K562 (cell line): ENCODE measurements around the gene TMEM38B. TPM values are rescaled to one million over a fixed set of nuclear protein-coding genes. Genes with fewer than 3 reads are reported as not detected.

Source experiments
- ATAC-seq: fragments of 200-7000 bp; cut with Tn5 transposase; 3 replicates; pipeline ENCODE4 v1.9.1; 2020; ENCODE audit warnings: moderate library complexity
- BruUV-seq: library from RNA; stranded (reverse); fragments of 400-500 nt; replicated peaks from 2 replicates; lab custom pipeline; 2021; lab: Mats Ljungman, UMichigan
- CTCF ChIA-PET: fragments of 300-600 bp; formaldehyde crosslinking; extraction: SDS; loops from one replicate; lab custom pipeline; 2021; ENCODE audit warnings: low intra/inter-chr PET ratio; lab: Yijun Ruan, JAX
- POLR2A ChIA-PET: fragments of 300-600, 350-650 bp; sonication (Branson Sonifier 250); formaldehyde crosslinking; extraction: SDS; loops from one replicate; lab custom pipeline; 2021; ENCODE audit warnings: antibody characterized with exemption, inconsistent platforms; lab: Yijun Ruan, JAX
- DNase-seq, 4 experiments: peaks; one replicate each; pipeline versions ENCODE4 v3.0.0 to v3.0.0-alpha.2; 2011 to 2018; ENCODE audit warnings: low spot score in 3 of 4, mixed read lengths in 3 of 4; ENCODE audit errors: extremely low read depth in 1 of 4
- FAIRE-seq: peaks from 2 replicates; lab custom pipeline; 2011; peaks lifted over from hg19 to GRCh38; lab: Jason Lieb, UNC
- H2AFZ ChIP-seq: 2 replicates; pipeline ENCODE4 v1.6.0; 2011; ENCODE audit warnings: low read depth, low read length, control low read depth, inconsistent platforms
- H3K27ac ChIP-seq: fragments of 200-600 bp; 3 replicates; pipeline ENCODE4 v1.8.0; 2011; ENCODE audit warnings: low read depth, mild to moderate bottlenecking, control low read depth, inconsistent platforms, low read length, moderate library complexity, mixed read lengths; ENCODE audit errors: extremely low read depth
- H3K27me3 ChIP-seq, 2 experiments: fragments of 300-600 bp in 1 of 2; 2 replicates in 1 of 2; 3 replicates in 1 of 2; pipeline versions ENCODE4 v1.6.0 to v1.8.0; 2011; ENCODE audit warnings: inconsistent platforms in 2 of 2, low read length in 2 of 2, mild to moderate bottlenecking in 1 of 2, mixed read lengths in 1 of 2, moderate library complexity in 1 of 2; ENCODE audit not compliant: control insufficient read depth in 2 of 2, insufficient read depth in 2 of 2
- H3K36me3 ChIP-seq: fragments of 300-600 bp; 3 replicates; pipeline ENCODE4 v1.8.0; 2011; ENCODE audit warnings: mild to moderate bottlenecking, low read length, inconsistent platforms; ENCODE audit not compliant: control insufficient read depth, insufficient read depth
- H3K4me1 ChIP-seq, 2 experiments: fragments of 200-600 bp in 1 of 2; replicated peaks in 1 of 2; 2 replicates in 1 of 2; 3 replicates in 1 of 2; pipeline versions ENCODE4 v1.5.1 to v1.8.0; 2011; ENCODE audit warnings: inconsistent platforms in 2 of 2, low read length in 2 of 2, mild to moderate bottlenecking in 1 of 2, mixed read lengths in 1 of 2, moderate library complexity in 1 of 2; ENCODE audit not compliant: control insufficient read depth in 2 of 2, insufficient read depth in 2 of 2
- H3K4me2 ChIP-seq: 2 replicates; pipeline ENCODE4 v1.6.1; 2011; ENCODE audit warnings: low read length, control low read depth, inconsistent platforms, mixed read lengths; ENCODE audit not compliant: insufficient read depth
- H3K4me3 ChIP-seq: fragments of 200-600 bp; sonication (generic), shearing (Covaris generic); 2 replicates; pipeline ENCODE4 v1.5.1; 2016; ENCODE audit warnings: control low read depth, inconsistent platforms
- H3K79me2 ChIP-seq: fragments of 200-600 bp; 3 replicates; pipeline ENCODE4 v1.8.0; 2011; ENCODE audit warnings: low read length, inconsistent platforms; ENCODE audit not compliant: control insufficient read depth, insufficient read depth
- H3K9ac ChIP-seq, 2 experiments: 2 replicates each; pipeline versions ENCODE4 v1.6.0 to v1.6.1; 2011; ENCODE audit warnings: low read depth in 2 of 2, low read length in 2 of 2, control low read depth in 1 of 2, inconsistent platforms in 1 of 2, mild to moderate bottlenecking in 1 of 2, mixed read lengths in 1 of 2; ENCODE audit not compliant: insufficient read depth in 1 of 2
- H3K9me1 ChIP-seq: one replicate; pipeline ENCODE4 v1.6.0; 2011; ENCODE audit warnings: inconsistent platforms, mild to moderate bottlenecking, low read length, moderate library complexity; ENCODE audit not compliant: control insufficient read depth, insufficient read depth
- H3K9me3 ChIP-seq: replicated peaks from 2 replicates; pipeline ENCODE4 v1.5.1; 2011; ENCODE audit warnings: low read depth, low read length, inconsistent platforms; ENCODE audit not compliant: control insufficient read depth, insufficient read depth
- H4K20me1 ChIP-seq: replicated peaks from 2 replicates; pipeline ENCODE4 v1.6.1; 2011; ENCODE audit warnings: low read length, inconsistent platforms, mixed read lengths; ENCODE audit not compliant: control insufficient read depth, insufficient read depth
- ARHGAP35 ChIP-seq: fragments of 450-650 bp; IDR thresholded peaks from 2 replicates; pipeline ENCODE4 v1.6.1; 2018; ENCODE audit not compliant: partially characterized antibody
- CREM ChIP-seq: IDR thresholded peaks from 2 replicates; pipeline ENCODE4 v1.6.1; 2014; ENCODE audit warnings: antibody characterized with exemption, low read depth
- ETS2 ChIP-seq: IDR thresholded peaks from 2 replicates; pipeline ENCODE4 v1.6.1; 2016; ENCODE audit warnings: borderline replicate concordance, missing genetic modification characterization, mild to moderate bottlenecking, moderate library complexity, missing compliant biosample characterization; ENCODE audit not compliant: poor library complexity, severe bottlenecking
- FOS ChIP-seq: IDR thresholded peaks from 3 replicates; pipeline ENCODE4 v1.6.1; 2011; ENCODE audit not compliant: insufficient read length; ENCODE audit errors: extremely low read depth
- HLTF ChIP-seq: fragments of 450-650 bp; IDR thresholded peaks from 2 replicates; pipeline ENCODE4 v1.6.1; 2016
- IRF2 ChIP-seq: sonication (generic); formaldehyde crosslinking; IDR thresholded peaks from 2 replicates; pipeline ENCODE4 v1.8.1; 2022; ENCODE audit warnings: mild to moderate bottlenecking, missing genetic modification reagents
- JUN ChIP-seq, 2 experiments: sonication (generic) in 1 of 2; formaldehyde crosslinking in 1 of 2; IDR thresholded peaks; 2 replicates each; pipeline versions ENCODE4 v1.6.1 to v1.8.0; 2012 to 2022; ENCODE audit warnings: borderline replicate concordance in 2 of 2, mild to moderate bottlenecking in 2 of 2, improper control_type of control experiment in 1 of 2, low read depth in 1 of 2, low read length in 1 of 2, missing genetic modification reagents in 1 of 2
- KDM1A ChIP-seq, 2 experiments: fragments of 450-650 bp; IDR thresholded peaks; 2 replicates each; pipeline ENCODE4 v1.6.1; 2016; ENCODE audit warnings: mild to moderate bottlenecking in 2 of 2
- PCBP2 ChIP-seq: fragments of 200-400 bp; formaldehyde crosslinking; IDR thresholded peaks from 2 replicates; pipeline ENCODE4 v1.6.1; 2018; ENCODE audit warnings: low read length, low read depth, mild to moderate bottlenecking, moderate library complexity; ENCODE audit not compliant: poor library complexity, severe bottlenecking
- POLR2H ChIP-seq: IDR thresholded peaks from 2 replicates; pipeline ENCODE4 v1.6.1; 2016; ENCODE audit warnings: missing genetic modification characterization, low read depth, mild to moderate bottlenecking, control low read depth, missing compliant biosample characterization, moderate library complexity
- STAG1 ChIP-seq: sonication (generic); formaldehyde crosslinking; IDR thresholded peaks from 2 replicates; pipeline ENCODE4 v1.5.0; 2020; ENCODE audit warnings: missing genetic modification reagents, borderline replicate concordance
- UBTF ChIP-seq, 2 experiments: IDR thresholded peaks; 2 replicates each; pipeline ENCODE4 v1.6.1; 2012; ENCODE audit warnings: improper control_type of control experiment in 2 of 2, low read depth in 2 of 2, low read length in 2 of 2, borderline replicate concordance in 1 of 2
- ZC3H8 ChIP-seq: fragments of 450-650 bp; IDR thresholded peaks from 2 replicates; pipeline ENCODE4 v1.6.1; 2017
- ZNF146 ChIP-seq: IDR thresholded peaks from one replicate; pipeline ENCODE4 v1.6.1; 2018; ENCODE audit warnings: missing compliant biosample characterization; ENCODE audit not compliant: unreplicated experiment
- ZNF354B ChIP-seq: fragments of 250-450 bp; sonication (Bioruptor Pico); IDR thresholded peaks from 2 replicates; pipeline ENCODE4 v1.4.0; 2020
- ZSCAN32 ChIP-seq: fragments of 450-650 bp; formaldehyde crosslinking; IDR thresholded peaks from 2 replicates; pipeline ENCODE4 v1.4.0; 2020; ENCODE audit warnings: mild to moderate bottlenecking, moderate library complexity
- WGBS: fragments of 100-300 bp; shearing (Covaris generic); methylation state at CpG from one replicate; pipeline ENCODE4 v1.1.6; 2016; ENCODE audit warnings: low coverage, mixed read lengths; ENCODE audit not compliant: insufficient coverage; ENCODE audit errors: missing lambda C conversion rate; 5-methylcytosine and 5-hydroxymethylcytosine counted together
- in situ Hi-C: fragments of 300-500 bp; cut with MboI; formaldehyde crosslinking; loops from 4 replicates; pipeline ENCODE4 v1.15.0; 2018; ENCODE audit warnings: inconsistent platforms, mixed read lengths
- intact Hi-C: fragments of 100-400 bp; cut with micrococcal nuclease; formaldehyde crosslinking; loops from 2 replicates; pipeline ENCODE4 v1.14.2; 2022
- polyA plus RNA-seq, 8 experiments: library from polyadenylated mRNA; depleted of rRNA in 4 of 8; stranded (reverse) in 5 of 8; unstranded in 3 of 8; fragments of >200 nt; fragmentation: Nextera tagmentation in 2 of 8; fragmentation: Illumina TruSeq in 1 of 8; extraction: Ambion mirVana in 2 of 8; extraction: Trizol in 1 of 8; gene quantifications; 2 replicates each; pipeline versions ENCODE4 v1.2.1 to v1.2.3, GENCODE V29; 2011 to 2014; ENCODE audit warnings: inconsistent platforms in 1 of 8, missing spikeins in 1 of 8
- total RNA-seq, 7 experiments: library from RNA; depleted of rRNA in 6 of 7; stranded (reverse); fragments of >200 nt in 6 of 7; fragmentation: Illumina TruSeq in 2 of 7; extraction: Trizol in 2 of 7; gene quantifications; 2 replicates each; pipeline versions ENCODE4 v1.2.1 to v1.2.3, GENCODE V29; 2011 to 2021; ENCODE audit warnings: low replicate concordance in 1 of 7

Gene TMEM38B
- total and polyA plus RNA-seq, 9 of the 15 experiments (the other 6 are each of a cell fraction or from before 2014, with no cell fraction given), result 26.0 to 57.5 (median 38.5) TPM

- Histone ChIP-seq H3K27me3 (no peaks in the 10 kb centered on the region), H3K27ac (no peak overlapping the region), H3K4me1 (peaks cover 0 to 17% of the 10 kb centered on the region in 2 experiments; a peak in 2 of 5 replicates), H3K4me3 (no peak overlapping the region), H3K36me3 (no peaks in the 10 kb centered on the region), H3K79me2 (no peaks in the 10 kb centered on the region), H3K9me3 (no peaks in the 10 kb centered on the region), H3K4me2 (no peak overlapping the region), H2AFZ (no peak overlapping the region), H3K9ac (no peak overlapping the region), H4K20me1 (no peaks in the 10 kb centered on the region), H3K9me1 (no peaks in the 10 kb centered on the region)
- ATAC-seq (no peak), FAIRE-seq (no peak), DNase-seq (no peak)
- intact Hi-C loops (no loop called here), in situ Hi-C loops (no loop called here)
- TF ChIP-seq ZNF146 (CRISPR knock-in tag) (no peak), CREM (no peak), UBTF (IDR thresholded peaks at IDR 0.05; ENCODE audit: borderline replicate concordance in 1 of 2, low read depth in 2 of 2, low read length in 2 of 2) (no peak), STAG1 (CRISPR knock-in tag) (no peak), FOS (no peak), ZC3H8 (no peak), IRF2 (CRISPR knock-in tag) (no peak), JUN (IDR thresholded peaks at IDR 0.05; ENCODE audit: borderline replicate concordance, low read depth, low read length) (no peak), JUN (CRISPR knock-in tag; IDR thresholded peaks at IDR 0.05; ENCODE audit: borderline replicate concordance) (no peak), KDM1A (IDR thresholded peaks at IDR 0.05) (no peak), ETS2 (tag) (no peak), ZNF354B (CRISPR knock-in tag) (no peak), ARHGAP35 (no peak), ZSCAN32 (CRISPR knock-in tag) (no peak), PCBP2 (no peak), HLTF (no peak), POLR2H (tag) (no peak)
- 65% methylated on average over 1 of the region's 1 CpG for WGBS
- POLR2A ChIA-PET, result interaction anchor here (0.6 to 1.9 kb wide), 2 partner anchors 10 to 720 kb away, joined by 3 to 4 read pairs; partner anchors contain the start of gene TMEM38B
- no TSS peak for BruUV-seq
- CTCF ChIA-PET, result no interaction called here
Observed at GRCh38 chr9:105683688-105684275, 10.6 kb upstream of the TMEM38B start.
